DND-41 (cell line): Measurements from ENCODE around the gene INPP5A.

ENCODE experiments used
- ATAC-seq: fragments of 200-7000 bp; cut with Tn5 transposase; 3 replicates; pipeline ENCODE4 v1.9.1; 2021; ENCODE audit warnings: low read depth; ENCODE audit not compliant: insufficient read depth
- DNase-seq: peaks from one replicate; pipeline ENCODE4 v3.0.0-alpha.2; 2020
- H2AFZ ChIP-seq: 2 replicates; pipeline ENCODE4 v1.6.0; 2012; ENCODE audit warnings: low read depth, low read length
- H3K27ac ChIP-seq: 2 replicates; pipeline ENCODE4 v1.5.1; 2012; ENCODE audit warnings: low read length, inconsistent platforms
- H3K27me3 ChIP-seq: fragments of 200-600 bp; sonication (generic); 2 replicates; pipeline ENCODE4 v1.6.0; 2012; ENCODE audit warnings: low read length, mild to moderate bottlenecking, inconsistent platforms; ENCODE audit not compliant: insufficient read depth, poor library complexity
- H3K36me3 ChIP-seq: 2 replicates; pipeline ENCODE4 v1.5.1; 2012; ENCODE audit warnings: low read length, inconsistent platforms; ENCODE audit not compliant: insufficient read depth
- H3K4me1 ChIP-seq: 2 replicates; pipeline ENCODE4 v1.5.1; 2012; ENCODE audit warnings: mild to moderate bottlenecking, low read length; ENCODE audit not compliant: insufficient read depth
- H3K4me2 ChIP-seq: 2 replicates; pipeline ENCODE4 v1.6.0; 2012; ENCODE audit warnings: mild to moderate bottlenecking, moderate library complexity, low read length, inconsistent platforms; ENCODE audit not compliant: insufficient read depth
- H3K4me3 ChIP-seq, 2 experiments: fragments of 200-600 bp in 1 of 2; shearing (Covaris generic) in 1 of 2; 2 replicates each; pipeline ENCODE4 v1.5.1; 2012 to 2016; ENCODE audit warnings: inconsistent platforms in 2 of 2, low read length in 2 of 2, mild to moderate bottlenecking in 2 of 2, low read depth in 1 of 2, moderate library complexity in 1 of 2
- H3K79me2 ChIP-seq: 2 replicates; pipeline ENCODE4 v1.6.0; 2012; ENCODE audit warnings: low read length, inconsistent platforms; ENCODE audit not compliant: insufficient read depth
- H3K9ac ChIP-seq: 2 replicates; pipeline ENCODE4 v1.6.0; 2012; ENCODE audit warnings: low read depth, mild to moderate bottlenecking, inconsistent platforms, low read length, moderate library complexity
- H3K9me3 ChIP-seq: 2 replicates; pipeline ENCODE4 v1.5.1; 2012; ENCODE audit warnings: low read length, moderate library complexity, mild to moderate bottlenecking, inconsistent platforms; ENCODE audit not compliant: insufficient read depth, severe bottlenecking
- H4K20me1 ChIP-seq: 2 replicates; pipeline ENCODE4 v1.6.0; 2012; ENCODE audit warnings: low read length; ENCODE audit not compliant: insufficient read depth
- EZH2 ChIP-seq: IDR thresholded peaks from 3 replicates; pipeline ENCODE4 v1.6.1; 2012; ENCODE audit warnings: borderline replicate concordance, low read depth, mild to moderate bottlenecking, moderate library complexity, low read length, inconsistent platforms; ENCODE audit not compliant: severe bottlenecking
- TF ChIP-seq, protein P1 (sequence below): IDR thresholded peaks from 2 replicates; pipeline ENCODE4 v1.5.1; 2012; ENCODE audit warnings: borderline replicate concordance, low read length, moderate library complexity, mild to moderate bottlenecking; ENCODE audit not compliant: poor library complexity, severe bottlenecking; ENCODE audit errors: extremely low read depth

The INPP5A gene

DNA sequence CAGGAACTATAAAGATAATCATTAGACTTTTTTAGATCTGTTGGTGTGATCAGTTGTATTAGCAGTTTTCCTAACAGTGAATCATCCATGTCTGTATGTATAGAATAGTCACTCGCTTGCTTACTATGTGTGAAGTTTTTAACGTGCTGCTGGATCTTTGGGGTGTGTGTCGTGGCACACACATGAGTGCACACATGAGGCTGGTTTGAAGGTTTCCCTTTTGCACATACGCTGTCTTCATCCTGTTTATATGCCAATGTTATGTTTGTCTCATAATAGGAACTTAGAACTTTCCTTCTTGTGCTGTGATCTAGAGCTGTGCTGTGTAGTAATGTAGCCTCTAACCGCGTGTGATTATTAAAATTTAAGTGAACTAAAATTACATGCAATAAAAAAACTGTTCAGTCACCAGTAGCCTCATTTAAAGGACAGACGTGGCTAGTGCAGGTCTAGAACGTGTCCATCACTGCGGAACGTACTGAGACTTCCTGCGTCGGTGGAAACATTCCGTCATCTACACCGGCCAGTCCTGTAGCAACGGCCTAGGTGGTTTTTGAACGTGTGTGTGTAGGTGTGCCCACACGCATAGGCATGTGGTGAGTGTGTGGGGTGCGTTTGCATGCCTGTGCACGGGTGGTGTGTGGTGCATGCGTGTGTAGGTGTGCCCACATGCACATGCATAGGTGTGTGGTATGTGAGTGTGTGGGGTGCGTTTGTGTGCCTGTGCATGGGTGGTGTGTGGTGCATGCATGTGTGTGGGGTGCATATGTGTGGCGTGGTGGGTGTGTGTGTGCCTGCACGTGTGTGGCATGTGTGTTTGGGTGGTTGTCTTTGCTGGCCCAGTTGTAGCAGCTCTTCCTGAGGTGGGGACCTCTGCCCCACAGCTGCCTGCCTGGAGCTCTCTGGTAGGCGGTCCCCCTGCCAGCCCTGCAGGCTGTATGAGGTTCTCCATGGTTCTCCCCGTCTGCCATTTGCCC, 56.6 kb downstream of the INPP5A start:
- H3K9me3 ChIP-seq: peaks cover 20% of the 10 kb centered on the region
- no peak overlapping the region for H3K4me3 ChIP-seq
- no peak for ATAC-seq
- H3K79me2 ChIP-seq: peaks cover 91% of the 10 kb centered on the region
- no peak for DNase-seq
- H3K36me3 ChIP-seq: 0 out of 2 replicates have a peak, but pooled peaks cover 9% of the 10 kb centered on the region
- H3K9ac ChIP-seq: no peak overlapping the region
- no peak overlapping the region for H3K4me2 ChIP-seq
- peaks cover 55% of the 10 kb centered on the region for H4K20me1 ChIP-seq
- no peak overlapping the region for H3K27ac ChIP-seq
- peaks cover 11% of the 10 kb centered on the region for H3K4me1 ChIP-seq
- no peaks in the 10 kb centered on the region for H3K27me3 ChIP-seq
- TF ChIP-seq, protein P1, sequence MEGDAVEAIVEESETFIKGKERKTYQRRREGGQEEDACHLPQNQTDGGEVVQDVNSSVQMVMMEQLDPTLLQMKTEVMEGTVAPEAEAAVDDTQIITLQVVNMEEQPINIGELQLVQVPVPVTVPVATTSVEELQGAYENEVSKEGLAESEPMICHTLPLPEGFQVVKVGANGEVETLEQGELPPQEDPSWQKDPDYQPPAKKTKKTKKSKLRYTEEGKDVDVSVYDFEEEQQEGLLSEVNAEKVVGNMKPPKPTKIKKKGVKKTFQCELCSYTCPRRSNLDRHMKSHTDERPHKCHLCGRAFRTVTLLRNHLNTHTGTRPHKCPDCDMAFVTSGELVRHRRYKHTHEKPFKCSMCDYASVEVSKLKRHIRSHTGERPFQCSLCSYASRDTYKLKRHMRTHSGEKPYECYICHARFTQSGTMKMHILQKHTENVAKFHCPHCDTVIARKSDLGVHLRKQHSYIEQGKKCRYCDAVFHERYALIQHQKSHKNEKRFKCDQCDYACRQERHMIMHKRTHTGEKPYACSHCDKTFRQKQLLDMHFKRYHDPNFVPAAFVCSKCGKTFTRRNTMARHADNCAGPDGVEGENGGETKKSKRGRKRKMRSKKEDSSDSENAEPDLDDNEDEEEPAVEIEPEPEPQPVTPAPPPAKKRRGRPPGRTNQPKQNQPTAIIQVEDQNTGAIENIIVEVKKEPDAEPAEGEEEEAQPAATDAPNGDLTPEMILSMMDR: no peak
- no peak for TF ChIP-seq EZH2
- H2AFZ ChIP-seq: no peak overlapping the region

DNA sequence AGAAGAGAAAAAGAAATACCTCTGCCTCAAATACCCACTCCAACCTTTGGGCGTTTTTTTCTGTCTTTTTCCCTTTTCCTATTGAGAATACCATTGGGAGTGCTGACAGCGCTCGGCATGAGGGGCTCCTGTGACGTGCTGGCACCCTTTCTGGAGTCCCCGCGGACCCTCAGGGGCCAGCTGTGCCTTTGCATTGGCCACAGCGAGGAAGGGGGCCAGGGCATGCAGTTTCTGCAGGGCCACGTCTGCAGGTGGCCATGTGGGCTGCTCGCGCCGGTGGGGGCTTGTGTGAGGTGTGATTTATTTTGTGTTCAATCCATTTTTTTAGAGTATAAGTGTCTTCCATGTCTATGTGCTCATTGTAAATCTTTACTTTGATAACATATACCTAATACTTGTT, 57.4 kb downstream of the INPP5A start:
- Histone ChIP-seq H3K9ac (no peak overlapping the region), H3K27ac (no peak overlapping the region), H4K20me1 (peaks cover 47% of the 10 kb centered on the region), H3K36me3 (0 out of 2 replicates have a peak, but pooled peaks cover 9% of the 10 kb centered on the region), H3K79me2 (peaks cover 90% of the 10 kb centered on the region), H2AFZ (no peak overlapping the region), H3K9me3 (peaks cover 29% of the 10 kb centered on the region), H3K4me1 (peaks cover 11% of the 10 kb centered on the region), H3K4me2 (no peak overlapping the region), H3K27me3 (no peaks in the 10 kb centered on the region), H3K4me3 (no peak overlapping the region)
- TF ChIP-seq, protein P1: no peak
- ATAC-seq (no peak), DNase-seq (no peak)

DNA sequence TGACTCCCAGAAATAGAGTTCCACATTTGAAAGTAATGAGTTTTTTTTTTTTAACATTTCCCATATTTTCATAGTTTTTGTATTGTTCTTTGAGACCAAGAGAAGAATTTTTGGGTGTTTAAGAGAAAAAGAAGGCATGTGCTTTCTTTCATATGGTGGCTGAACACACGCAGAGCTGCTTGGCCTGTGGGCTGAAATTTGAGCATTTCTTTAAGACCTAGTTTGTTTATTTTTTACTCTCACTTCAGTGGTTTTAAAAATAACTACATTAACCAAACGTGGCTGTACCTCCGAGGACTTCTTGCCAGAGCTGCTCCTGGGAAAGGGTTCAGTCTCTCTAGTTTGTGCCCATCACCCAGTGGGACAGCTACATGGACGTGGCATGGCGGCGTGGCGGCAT, 58.3 kb downstream of the INPP5A start:
- 0 out of 2 replicates have a peak, but pooled peaks cover 9% of the 10 kb centered on the region for H3K36me3 ChIP-seq
- ATAC-seq (no peak), DNase-seq (no peak)
- H3K4me3 ChIP-seq: no peak overlapping the region
- no peak overlapping the region for H3K9ac ChIP-seq
- H3K4me2 ChIP-seq: no peak overlapping the region
- H3K9me3 ChIP-seq: peaks cover 34% of the 10 kb centered on the region
- H2AFZ ChIP-seq: no peak overlapping the region
- H3K79me2 ChIP-seq: peaks cover 88% of the 10 kb centered on the region
- no peak for TF ChIP-seq EZH2
- TF ChIP-seq, protein P1: no peak
- no peak overlapping the region for H3K27ac ChIP-seq
- H3K27me3 ChIP-seq: no peaks in the 10 kb centered on the region
- peaks cover 11% of the 10 kb centered on the region for H3K4me1 ChIP-seq
- H4K20me1 ChIP-seq: peaks cover 38% of the 10 kb centered on the region
